Endothelial cell of umbilical vein (primary cell): ENCODE data around the gene C1orf210. TPM values are rescaled to one million over a fixed set of nuclear protein-coding genes. Genes with fewer than 3 reads are reported as not detected.
A peak's percentile ranks its signal among the peaks of the same experiment; 100 is the strongest.

Source experiments
- BruUV-seq: library from RNA; stranded (reverse); fragments of 400-500 nt; replicated peaks from 2 replicates; lab custom pipeline; 2021; lab: Mats Ljungman, UMichigan
- CTCF ChIA-PET: fragments of 300-600, 350-600 bp; sonication (Branson Sonifier 250); formaldehyde crosslinking; loops from one replicate; lab custom pipeline; 2021; ENCODE audit warnings: antibody characterized with exemption, inconsistent platforms; lab: Charles Lee
- POLR2A ChIA-PET: fragments of 300-600, 350-600 bp; sonication (Branson Sonifier 250); formaldehyde crosslinking; loops from one replicate; lab custom pipeline; 2021; ENCODE audit warnings: antibody characterized with exemption, inconsistent platforms; lab: Charles Lee
- DNase-seq: peaks from one replicate; pipeline ENCODE4 v3.0.0-alpha.2; 2011; ENCODE audit warnings: low read depth, low spot score
- FAIRE-seq: peaks from 2 replicates; lab custom pipeline; 2011; peaks lifted over from hg19 to GRCh38; lab: Jason Lieb, UNC
- H2AFZ ChIP-seq: 2 replicates; pipeline ENCODE4 v1.6.0; 2012; ENCODE audit warnings: low read depth, low read length, control low read depth, inconsistent platforms
- H3K27ac ChIP-seq: 2 replicates; pipeline ENCODE4 v1.5.1; 2011; ENCODE audit warnings: low read depth, mild to moderate bottlenecking, control low read depth, low read length, moderate library complexity; ENCODE audit not compliant: insufficient read depth
- H3K27me3 ChIP-seq, 2 experiments: 2 replicates each; pipeline versions ENCODE4 v1.6.0 to v1.6.1; 2011; ENCODE audit warnings: low read length in 2 of 2, mixed read lengths in 1 of 2; ENCODE audit not compliant: control insufficient read depth in 2 of 2, insufficient read depth in 2 of 2
- H3K36me3 ChIP-seq, 2 experiments: 2 replicates in 1 of 2; 3 replicates in 1 of 2; pipeline ENCODE4 v1.5.1; 2011; ENCODE audit warnings: low read length in 2 of 2, mild to moderate bottlenecking in 1 of 2, moderate library complexity in 1 of 2; ENCODE audit not compliant: control insufficient read depth in 2 of 2, insufficient read depth in 2 of 2; ENCODE audit errors: extremely low read depth in 1 of 2
- H3K4me1 ChIP-seq: 3 replicates; pipeline ENCODE4 v1.5.1; 2011; ENCODE audit warnings: mild to moderate bottlenecking, low read length; ENCODE audit not compliant: control insufficient read depth, insufficient read depth; ENCODE audit errors: extremely low read depth
- H3K4me2 ChIP-seq: 2 replicates; pipeline ENCODE4 v1.6.1; 2011; ENCODE audit warnings: low read length, control low read depth, mixed read lengths; ENCODE audit not compliant: insufficient read depth
- H3K4me3 ChIP-seq, 3 experiments: fragments of 200-600 bp in 1 of 3; sonication (generic), shearing (Covaris generic) in 1 of 3; replicated peaks in 1 of 3; 2 replicates each; pipeline ENCODE4 v1.5.1; 2011 to 2016; ENCODE audit warnings: control low read depth in 3 of 3, low read length in 3 of 3, mild to moderate bottlenecking in 2 of 3, inconsistent platforms in 1 of 3, low read depth in 1 of 3, moderate library complexity in 1 of 3; ENCODE audit not compliant: insufficient read depth in 1 of 3
- H3K79me2 ChIP-seq: 2 replicates; pipeline ENCODE4 v1.6.0; 2012; ENCODE audit warnings: low read length, inconsistent platforms; ENCODE audit not compliant: control insufficient read depth, insufficient read depth
- H3K9ac ChIP-seq: replicated peaks from 2 replicates; pipeline ENCODE3; 2011; ENCODE audit warnings: low read length, control low read depth; ENCODE audit not compliant: insufficient read depth; ENCODE audit errors: extremely low read depth
- H3K9me1 ChIP-seq: replicated peaks from 3 replicates; pipeline ENCODE4 v1.6.0; 2011; ENCODE audit warnings: mild to moderate bottlenecking, low read length; ENCODE audit not compliant: control insufficient read depth, insufficient read depth; ENCODE audit errors: extremely low read depth
- H3K9me3 ChIP-seq: replicated peaks from 2 replicates; pipeline ENCODE4 v1.5.1; 2012; ENCODE audit warnings: low read length, inconsistent platforms; ENCODE audit not compliant: control insufficient read depth, insufficient read depth
- H4K20me1 ChIP-seq: replicated peaks from 2 replicates; pipeline ENCODE3; 2011; ENCODE audit warnings: mild to moderate bottlenecking, low read length; ENCODE audit not compliant: control insufficient read depth, insufficient read depth; ENCODE audit errors: extremely low read depth
- GATA2 ChIP-seq: IDR thresholded peaks from 2 replicates; pipeline ENCODE4 v1.7.0; 2011; ENCODE audit warnings: low read depth, mild to moderate bottlenecking, moderate library complexity, mixed read lengths, low read length; ENCODE audit not compliant: insufficient read length, insufficient read depth
- MYC ChIP-seq: IDR thresholded peaks from one replicate; pipeline ENCODE4 v1.6.1; 2011; ENCODE audit warnings: mild to moderate bottlenecking, low read depth, low read length
- POLR2AphosphoS5 ChIP-seq: IDR thresholded peaks from 2 replicates; pipeline ENCODE4 v1.6.1; 2012; ENCODE audit warnings: low read depth, mild to moderate bottlenecking, control low read depth, low read length, moderate library complexity; ENCODE audit not compliant: insufficient read depth
- dilution Hi-C: fragments of 300-500 bp; cut with MboI; formaldehyde crosslinking; loops from one replicate; pipeline ENCODE4 v1.15.0; 2019; ENCODE audit warnings: low sequenced_read_pairs; ENCODE audit not compliant: extremely low pct_ligation_motif_present
- intact Hi-C: fragments of 100-400 bp; cut with micrococcal nuclease; formaldehyde crosslinking; loops from one replicate; pipeline ENCODE4 v1.10.0; 2022
- polyA plus RNA-seq, 4 experiments: library from polyadenylated mRNA; depleted of rRNA in 3 of 4; stranded (reverse) in 3 of 4; unstranded in 1 of 4; fragments of >200 nt; gene quantifications; 2 replicates each; pipeline versions ENCODE4 v1.2.1 to v1.2.3, GENCODE V29; 2011 to 2012; ENCODE audit warnings: missing spikeins in 1 of 4
- total RNA-seq: library from RNA; stranded (reverse); gene quantifications from 2 replicates; pipeline ENCODE4 v1.2.3, GENCODE V29; 2021
- TF ChIP-seq, protein P1 (sequence below), 2 donors: IDR thresholded peaks; 1 replicate in 1 of 2; 2 replicates in 1 of 2; pipeline ENCODE4 v1.5.1; 2011; ENCODE audit warnings: low read length in 2 of 2, mild to moderate bottlenecking in 2 of 2, moderate library complexity in 2 of 2, control low read depth in 1 of 2, inconsistent platforms in 1 of 2, low read depth in 1 of 2; ENCODE audit not compliant: insufficient read depth in 1 of 2; ENCODE audit errors: extremely low read depth in 1 of 2

C1orf210 gene
- total and polyA plus RNA-seq, 2 donors (not counting 3 experiments of a cell fraction or from before 2014, with no cell fraction given), result not detected

- Histone ChIP-seq H2AFZ (no peak overlapping the region), H3K36me3 (peaks cover 29 to 51% of the 10 kb centered on the region in 2 experiments), H3K79me2 (peaks cover 76% of the 10 kb centered on the region), H3K4me3 (peak overlapping the region in 2 of 3 experiments; percentile 76 to 96), H4K20me1 (no peaks in the 10 kb centered on the region), H3K9me1 (no peaks in the 10 kb centered on the region), H3K9ac (no peak overlapping the region), H3K4me1 (peaks cover 33% of the 10 kb centered on the region), H3K4me2 (peak overlapping the region; percentile 98), H3K27me3 (no peaks in the 10 kb centered on the region), H3K27ac (no peak overlapping the region), H3K9me3 (no peaks in the 10 kb centered on the region)
- FAIRE-seq, result no peak
- no peak for TF ChIP-seq GATA2
- no peak for TF ChIP-seq MYC
- peak; percentile 14 for TF ChIP-seq POLR2AphosphoS5
- TF ChIP-seq, protein P1, sequence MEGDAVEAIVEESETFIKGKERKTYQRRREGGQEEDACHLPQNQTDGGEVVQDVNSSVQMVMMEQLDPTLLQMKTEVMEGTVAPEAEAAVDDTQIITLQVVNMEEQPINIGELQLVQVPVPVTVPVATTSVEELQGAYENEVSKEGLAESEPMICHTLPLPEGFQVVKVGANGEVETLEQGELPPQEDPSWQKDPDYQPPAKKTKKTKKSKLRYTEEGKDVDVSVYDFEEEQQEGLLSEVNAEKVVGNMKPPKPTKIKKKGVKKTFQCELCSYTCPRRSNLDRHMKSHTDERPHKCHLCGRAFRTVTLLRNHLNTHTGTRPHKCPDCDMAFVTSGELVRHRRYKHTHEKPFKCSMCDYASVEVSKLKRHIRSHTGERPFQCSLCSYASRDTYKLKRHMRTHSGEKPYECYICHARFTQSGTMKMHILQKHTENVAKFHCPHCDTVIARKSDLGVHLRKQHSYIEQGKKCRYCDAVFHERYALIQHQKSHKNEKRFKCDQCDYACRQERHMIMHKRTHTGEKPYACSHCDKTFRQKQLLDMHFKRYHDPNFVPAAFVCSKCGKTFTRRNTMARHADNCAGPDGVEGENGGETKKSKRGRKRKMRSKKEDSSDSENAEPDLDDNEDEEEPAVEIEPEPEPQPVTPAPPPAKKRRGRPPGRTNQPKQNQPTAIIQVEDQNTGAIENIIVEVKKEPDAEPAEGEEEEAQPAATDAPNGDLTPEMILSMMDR (IDR thresholded peaks at IDR 0.05; ENCODE audit: extremely low read depth in 1 of 2, insufficient read depth in 1 of 2, low read depth in 1 of 2, low read length in 2 of 2), result no peak
- dilution Hi-C loops (no loop called here), intact Hi-C loops (loop anchor here (5.0 kb wide), 1 partner anchor 167 kb away; no protein-coding TSS in a partner anchor)
- POLR2A ChIA-PET, result interaction anchor here (2.2 kb wide), 1 partner anchor 10 kb away, joined by 15 read pairs; no protein-coding TSS in a partner anchor
- CTCF ChIA-PET, result interaction anchor here (1.5 to 3.3 kb wide), 3 partner anchors 10 to 67 kb away, joined by 4 to 32 read pairs (median 8); no protein-coding TSS in a partner anchor
- DNase-seq, result no peak
- BruUV-seq, result no TSS peak
These were observed 19.5 kb upstream of the C1orf210 start for GRCh38 chr1:43304771-43305300.
